Measurements from ENCODE around the gene TTK. TPM values are rescaled to one million over a fixed set of nuclear protein-coding genes. Genes with fewer than 3 reads are reported as not detected.

TTK gene
- 25.9 and 28.8 TPM in 2 replicates for total RNA-seq

GRCh38 chr6:80004173-80005072, at the start of gene TTK:
TSS of gene TTK (plus strand) at chr6:80004649. CDS start at chr6:80005844, 1,195 bp downstream.

Other genes starting within 250 kb of the TTK start
- gene ELOVL4, start 57.1 kb upstream of the TTK start, total RNA-seq, result 6.8 and 7.0 TPM in 2 replicates
- gene BCKDHB, start 102.0 kb downstream of the TTK start, total RNA-seq, result 7.6 and 9.8 TPM in 2 replicates